Body of pancreas (tissue), 4 donors: ENCODE results near the gene CAMK4. TPM values are rescaled to one million over a fixed set of nuclear protein-coding genes. Genes with fewer than 3 reads are reported as not detected.

ENCODE experiments used
- ATAC-seq: fragments of 150-250 bp; one replicate; pipeline ENCODE4 v1.9.1; 2016
- DNase-seq, 4 donors: peaks; one replicate each; pipeline ENCODE4 v3.0.0-alpha.2; 2019
- H3K27ac ChIP-seq, 4 donors: fragments of 200-600 bp; sonication (generic); 1 replicate in 3 of 4; 2 replicates in 1 of 4; pipeline versions ENCODE4 v1.5.1 to v1.6.1; 2016 to 2019; ENCODE audit warnings: mild to moderate bottlenecking in 1 of 4, mixed read lengths in 1 of 4, moderate library complexity in 1 of 4
- H3K27me3 ChIP-seq, 2 donors: fragments of 200-600 bp; sonication (generic); one replicate each; pipeline ENCODE4 v1.6.0; 2016; ENCODE audit warnings: mild to moderate bottlenecking in 1 of 2
- H3K36me3 ChIP-seq, 2 donors: fragments of 200-600 bp; sonication (generic); replicated peaks in 1 of 2; 2 replicates each; pipeline ENCODE4 v1.5.1; 2016; ENCODE audit warnings: low read depth in 2 of 2; ENCODE audit not compliant: insufficient read depth in 1 of 2
- H3K4me1 ChIP-seq: fragments of 200-600 bp; sonication (generic); one replicate; pipeline ENCODE4 v1.6.0; 2016
- H3K4me3 ChIP-seq, 2 donors: fragments of 200-600 bp; sonication (generic); 1 replicate in 1 of 2; 2 replicates in 1 of 2; pipeline ENCODE4 v1.5.1; 2016 to 2019
- H3K9me3 ChIP-seq, 3 donors: fragments of 200-600 bp; sonication (generic); 1 replicate in 2 of 3; 2 replicates in 1 of 3; pipeline ENCODE4 v1.5.1; 2016
- CTCF ChIP-seq, 7 experiments: fragments of 450-650 bp in 4 of 7; fragments of 200-600 bp in 3 of 7; sonication (generic) in 3 of 7; IDR thresholded peaks; one replicate each; pipeline ENCODE4 v1.5.1; 2016 to 2019; ENCODE audit warnings: antibody characterized with exemption in 7 of 7
- POLR2A ChIP-seq, 3 donors: fragments of 450-650 bp; IDR thresholded peaks; one replicate each; pipeline ENCODE4 v1.6.1; 2016; ENCODE audit warnings: antibody characterized with exemption in 3 of 3, mild to moderate bottlenecking in 2 of 3
- WGBS, 2 donors: methylation state at CpG; one replicate each; pipeline ENCODE4 v1.1.5; 2017; 5-methylcytosine and 5-hydroxymethylcytosine counted together
- intact Hi-C: fragments of 100-400 bp; cut with DNase I; formaldehyde crosslinking; loops from one replicate; pipeline ENCODE4 v1.15.1; 2023
- total RNA-seq, 2 donors: library from RNA; depleted of rRNA; stranded (reverse); fragments of >200 nt; gene quantifications; one replicate each; pipeline ENCODE4 v1.1.0, GENCODE V29; 2016

CAMK4 gene
- total RNA-seq, 2 donors from 2014 or later, result 0.78 TPM; not detected in 1

- ATAC-seq, result no peak
- Histone ChIP-seq H3K27me3 (no peaks in the 10 kb centered on the region), H3K36me3 (no peaks in the 10 kb centered on the region), H3K27ac (no peak overlapping the region), H3K4me3 (no peak overlapping the region), H3K4me1 (no peaks in the 10 kb centered on the region), H3K9me3 (no peaks in the 10 kb centered on the region)
- intact Hi-C loops, result no loop called here
- TF ChIP-seq CTCF (IDR thresholded peaks at IDR 0.05) (no peak), POLR2A (IDR thresholded peaks at IDR 0.05) (no peak)
- no peak for DNase-seq
- 73 to 79% methylated on average over 10 of the region's 10 CpGs for WGBS, 2 donors
These were observed 14.4 kb downstream of the CAMK4 start for GRCh38 chr5:111238431-111239225.

GRCh38 chr5:111241696-111242095, 17.5 kb downstream of the CAMK4 start:
- no peaks in the 10 kb centered on the region for H3K36me3 ChIP-seq
- H3K27ac ChIP-seq, result no peak overlapping the region
- ATAC-seq (no peak), DNase-seq (no peak)
- 66 to 83% methylated on average over 3 of the region's 3 CpGs for WGBS, 2 donors
- no peak overlapping the region for H3K4me3 ChIP-seq
- no peaks in the 10 kb centered on the region for H3K9me3 ChIP-seq
- intact Hi-C loops, result no loop called here
- H3K4me1 ChIP-seq, result no peaks in the 10 kb centered on the region
- no peak for TF ChIP-seq CTCF (IDR thresholded peaks at IDR 0.05)
- H3K27me3 ChIP-seq, result no peaks in the 10 kb centered on the region

- no peak for ATAC-seq
- intact Hi-C loops, result no loop called here
These were observed 18.4 kb downstream of the CAMK4 start for GRCh38 chr5:111242606-111243005.

GRCh38 chr5:111243318-111243717, 19.1 kb downstream of the CAMK4 start:
- no peaks in the 10 kb centered on the region for H3K4me1 ChIP-seq
- 77 to 81% methylated on average over 1 of the region's 1 CpG for WGBS, 2 donors
- H3K4me3 ChIP-seq, result no peak overlapping the region
- no peaks in the 10 kb centered on the region for H3K36me3 ChIP-seq
- H3K27ac ChIP-seq, result no peak overlapping the region
- H3K27me3 ChIP-seq, result no peaks in the 10 kb centered on the region
- intact Hi-C loops, result no loop called here
- no peaks in the 10 kb centered on the region for H3K9me3 ChIP-seq
- no peak for ATAC-seq
- no peak for TF ChIP-seq CTCF (IDR thresholded peaks at IDR 0.05)
- TF ChIP-seq POLR2A (IDR thresholded peaks at IDR 0.05), result no peak
- DNase-seq, result no peak

More at GRCh38 chr5:111242606-111243005, 18.4 kb downstream of the CAMK4 start:
- Histone ChIP-seq H3K9me3 (no peaks in the 10 kb centered on the region), H3K4me3 (no peak overlapping the region), H3K27me3 (no peaks in the 10 kb centered on the region), H3K27ac (no peak overlapping the region), H3K4me1 (no peaks in the 10 kb centered on the region), H3K36me3 (no peaks in the 10 kb centered on the region)
- TF ChIP-seq POLR2A (IDR thresholded peaks at IDR 0.05), result no peak
- no peak for TF ChIP-seq CTCF (IDR thresholded peaks at IDR 0.05)
- DNase-seq, result no peak
- WGBS, 2 donors, result 70 to 75% methylated on average over 10 of the region's 10 CpGs

- intact Hi-C loops, result no loop called here
These were observed 21.5 kb downstream of the CAMK4 start for GRCh38 chr5:111245654-111246053.

More at GRCh38 chr5:111245654-111246053, 21.5 kb downstream of the CAMK4 start:
- Histone ChIP-seq H3K27me3 (no peaks in the 10 kb centered on the region), H3K27ac (no peak overlapping the region), H3K9me3 (no peaks in the 10 kb centered on the region), H3K36me3 (no peaks in the 10 kb centered on the region), H3K4me1 (no peaks in the 10 kb centered on the region), H3K4me3 (no peak overlapping the region)
- WGBS, 2 donors, result 61 to 78% methylated on average over 2 of the region's 2 CpGs
- no peak for DNase-seq
- no peak for ATAC-seq
- no peak for TF ChIP-seq POLR2A (IDR thresholded peaks at IDR 0.05)
- TF ChIP-seq CTCF (IDR thresholded peaks at IDR 0.05), result no peak
